CD4-positive, alpha-beta T cell treated with Interleukin-21 for 1 hour (primary cell): ENCODE measurements around the gene KANK2.
"Not testable (repeated sequence)": the region's sequence is repeated elsewhere in the genome, so short reads cannot be mapped to it uniquely, and the experiment has no call there.

Source experiments
- DNase-seq: peaks from one replicate; pipeline ENCODE4 v3.0.0-alpha.2; 2020

KANK2 gene

GRCh38 chr19:11195681-11196080 is 1.7 kb downstream of the KANK2 start:
- no peak for DNase-seq

GRCh38 chr19:11194656-11195558 is 2.4 kb downstream of the KANK2 start:
- no peak for DNase-seq

- no peak for DNase-seq
These were observed 3.2 kb downstream of the KANK2 start for GRCh38 chr19:11194173-11194572.

GRCh38 chr19:11192957-11193939 is 4.1 kb downstream of the KANK2 start:
- no peak for DNase-seq

- no peak for DNase-seq
These were observed 5.4 kb downstream of the KANK2 start for GRCh38 chr19:11191934-11192333.

- no peak for DNase-seq
These were observed 6.0 kb downstream of the KANK2 start for GRCh38 chr19:11191273-11191755.

GRCh38 chr19:11190501-11190900 is 6.8 kb downstream of the KANK2 start:
- DNase-seq: no peak

GRCh38 chr19:11187441-11187840 is 9.9 kb downstream of the KANK2 start:
- no peak for DNase-seq

GRCh38 chr19:11182994-11183393 is 14.4 kb downstream of the KANK2 start:
- no peak for DNase-seq

GRCh38 chr19:11181488-11181887 is 15.9 kb downstream of the KANK2 start:
- DNase-seq: no peak

GRCh38 chr19:11180975-11181374 is 16.4 kb downstream of the KANK2 start:
- not testable (repeated sequence) for DNase-seq

GRCh38 chr19:11180346-11180745 is 17.0 kb downstream of the KANK2 start:
- DNase-seq: no peak

- DNase-seq: no peak
These were observed 17.5 kb downstream of the KANK2 start for GRCh38 chr19:11179716-11180297.

GRCh38 chr19:11179145-11179465 is 18.2 kb downstream of the KANK2 start:
- not testable (repeated sequence) for DNase-seq

- DNase-seq: no peak
These were observed 19.8 kb downstream of the KANK2 start for GRCh38 chr19:11177592-11177991.

GRCh38 chr19:11176466-11177193 is 20.7 kb downstream of the KANK2 start:
- no peak for DNase-seq

GRCh38 chr19:11175920-11176319 is 21.4 kb downstream of the KANK2 start:
- no peak for DNase-seq

GRCh38 chr19:11174336-11174735 is 23.0 kb downstream of the KANK2 start:
- no peak for DNase-seq

- DNase-seq: no peak
These were observed 23.7 kb downstream of the KANK2 start for GRCh38 chr19:11173516-11174155.

GRCh38 chr19:11172576-11172975 is 24.8 kb downstream of the KANK2 start:
- no peak for DNase-seq

GRCh38 chr19:11171144-11171543 is 26.2 kb downstream of the KANK2 start:
- DNase-seq: no peak
